SU-DHL-6 (cell line): Measurements from ENCODE around the gene ZFP14.
"Not testable (repeated sequence)": the region's sequence is repeated elsewhere in the genome, so short reads cannot be mapped to it uniquely, and the experiment has no call there.

Experiments
- H2AFZ ChIP-seq: fragments of 200-600 bp; sonication (generic); 2 replicates; pipeline ENCODE4 v1.6.1; 2014; ENCODE audit warnings: low read depth, mild to moderate bottlenecking, moderate library complexity, mixed read lengths, antibody characterized with exemption, low read length; ENCODE audit not compliant: severe bottlenecking
- H3F3A ChIP-seq: fragments of 200-600 bp; shearing (Covaris generic); 2 replicates; pipeline ENCODE4 v1.6.0; 2016; ENCODE audit warnings: antibody characterized with exemption, mild to moderate bottlenecking; ENCODE audit not compliant: insufficient read depth
- H3K27ac ChIP-seq: fragments of 200-600 bp; sonication (generic); 2 replicates; pipeline ENCODE4 v1.5.1; 2016; ENCODE audit warnings: low read depth, mild to moderate bottlenecking, low read length, moderate library complexity, mixed read lengths
- H3K27me3 ChIP-seq: fragments of 200-600 bp; sonication (generic), shearing (Covaris generic); 2 replicates; pipeline ENCODE4 v1.6.0; 2014; ENCODE audit warnings: mild to moderate bottlenecking, low read length
- H3K36me3 ChIP-seq: fragments of 200-600 bp; sonication (generic); 2 replicates; pipeline ENCODE4 v1.6.1; 2014; ENCODE audit warnings: mild to moderate bottlenecking, low read length, mixed read lengths
- H3K4me2 ChIP-seq: fragments of 300-600, 200-600 bp; shearing (Covaris generic), sonication (generic); 2 replicates; pipeline ENCODE4 v1.6.0; 2014; ENCODE audit warnings: low read length, low read depth, mild to moderate bottlenecking; ENCODE audit not compliant: poor library complexity, severe bottlenecking
- H3K4me3 ChIP-seq: fragments of 200-600 bp; sonication (generic); 2 replicates; pipeline ENCODE4 v1.5.1; 2014; ENCODE audit warnings: antibody characterized with exemption, low read length, mild to moderate bottlenecking, mixed read lengths; ENCODE audit not compliant: insufficient read depth, poor library complexity, severe bottlenecking
- H3K79me2 ChIP-seq: fragments of 200-600 bp; sonication (generic); 2 replicates; pipeline ENCODE4 v1.6.1; 2014; ENCODE audit warnings: mild to moderate bottlenecking, low read length, moderate library complexity; ENCODE audit not compliant: insufficient read depth
- H3K9ac ChIP-seq: fragments of 200-600 bp; sonication (generic); 2 replicates; pipeline ENCODE4 v1.7.0; 2014; ENCODE audit warnings: mild to moderate bottlenecking, low read length
- H3K9me2 ChIP-seq: fragments of 200-600 bp; sonication (generic); replicated peaks from 2 replicates; pipeline ENCODE4 v1.6.1; 2014; ENCODE audit warnings: low read length; ENCODE audit not compliant: insufficient read depth
- H3K9me3 ChIP-seq: fragments of 200-600 bp; sonication (generic); 2 replicates; pipeline ENCODE4 v1.6.1; 2014; ENCODE audit warnings: low read length, mixed read lengths; ENCODE audit not compliant: insufficient read depth
- H4K20me1 ChIP-seq: fragments of 200-600 bp; sonication (generic); 2 replicates; pipeline ENCODE4 v1.6.1; 2014; ENCODE audit warnings: low read depth, mild to moderate bottlenecking, antibody characterized with exemption, low read length, moderate library complexity, mixed read lengths
- EZH2phosphoT487 ChIP-seq: fragments of 200-600 bp; sonication (generic), shearing (Covaris generic); conservative IDR thresholded peaks from 2 replicates; pipeline ENCODE4 v1.6.1; 2018; ENCODE audit warnings: mild to moderate bottlenecking, antibody characterized with exemption, low read length, moderate library complexity, mixed read lengths
- TF ChIP-seq, protein P1 (sequence below): fragments of 200-600 bp; sonication (generic); IDR thresholded peaks from one replicate; pipeline ENCODE4 v1.5.1; 2017; ENCODE audit warnings: antibody characterized with exemption, mild to moderate bottlenecking, low read length, moderate library complexity; ENCODE audit not compliant: insufficient read depth, poor library complexity, severe bottlenecking

The ZFP14 gene

DNA sequence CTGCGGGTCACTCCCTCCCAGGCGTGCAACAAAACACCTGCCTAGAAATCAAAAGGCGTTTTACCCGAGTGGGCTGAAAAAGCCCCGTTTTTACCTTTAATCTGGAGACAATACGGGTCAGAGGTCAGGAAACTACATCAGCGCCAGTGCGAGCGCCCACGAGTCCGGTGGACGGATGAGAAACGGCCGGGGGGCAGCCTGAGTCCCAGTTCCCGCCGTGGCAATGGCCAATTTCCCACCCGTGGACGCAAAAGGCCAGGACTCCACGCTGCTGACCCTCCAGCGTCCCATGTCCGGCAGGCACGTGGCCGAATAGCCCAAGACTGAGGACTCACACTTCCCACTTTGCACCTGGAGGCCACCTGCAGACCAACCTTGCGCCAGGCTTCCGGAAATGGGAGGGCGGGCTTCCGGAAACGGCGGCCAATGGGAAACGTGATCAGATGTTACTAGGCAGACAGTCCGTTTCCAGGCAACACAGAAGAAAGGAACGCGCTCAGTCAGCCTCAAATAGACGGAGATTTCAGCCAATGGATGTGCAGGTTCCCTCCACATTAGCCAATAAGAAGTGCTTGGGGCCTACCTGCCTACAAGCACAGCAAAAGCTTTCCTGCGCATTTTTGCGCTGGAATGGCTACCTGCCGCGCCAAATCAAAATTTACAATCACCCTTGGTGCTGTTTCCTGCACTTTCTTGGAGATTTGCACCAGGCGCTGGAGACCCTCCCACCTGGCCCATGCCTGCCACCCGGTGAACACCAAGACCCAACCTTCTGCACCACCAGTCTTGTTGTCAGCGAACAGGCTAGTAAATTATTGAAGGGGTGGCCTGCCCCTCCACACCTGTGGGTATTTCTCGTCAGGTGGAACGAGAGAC lies 47.4 kb downstream of the ZFP14 start:
- peaks cover 5% of the 10 kb centered on the region; the same call in 1 of the 2 replicates for H3K36me3 ChIP-seq
- no peaks in the 10 kb centered on the region for H4K20me1 ChIP-seq
- H3K27ac ChIP-seq = peak overlapping the region; percentile 16; the same call in 1 of the 2 replicates
- H3K9ac ChIP-seq = peak overlapping the region; percentile 70
- H3K9me3 ChIP-seq = no peaks in the 10 kb centered on the region
- H3K4me2 ChIP-seq = peak overlapping the region; percentile 85
- peaks cover 43% of the 10 kb centered on the region for H3K79me2 ChIP-seq
- peak overlapping the region; percentile 63 for H3K4me3 ChIP-seq
- no peaks in the 10 kb centered on the region for H3K27me3 ChIP-seq
- peak overlapping the region; percentile 75 for H2AFZ ChIP-seq
- no peaks in the 10 kb centered on the region for H3F3A ChIP-seq
- no peaks in the 10 kb centered on the region for H3K9me2 ChIP-seq
- TF ChIP-seq, protein P1, sequence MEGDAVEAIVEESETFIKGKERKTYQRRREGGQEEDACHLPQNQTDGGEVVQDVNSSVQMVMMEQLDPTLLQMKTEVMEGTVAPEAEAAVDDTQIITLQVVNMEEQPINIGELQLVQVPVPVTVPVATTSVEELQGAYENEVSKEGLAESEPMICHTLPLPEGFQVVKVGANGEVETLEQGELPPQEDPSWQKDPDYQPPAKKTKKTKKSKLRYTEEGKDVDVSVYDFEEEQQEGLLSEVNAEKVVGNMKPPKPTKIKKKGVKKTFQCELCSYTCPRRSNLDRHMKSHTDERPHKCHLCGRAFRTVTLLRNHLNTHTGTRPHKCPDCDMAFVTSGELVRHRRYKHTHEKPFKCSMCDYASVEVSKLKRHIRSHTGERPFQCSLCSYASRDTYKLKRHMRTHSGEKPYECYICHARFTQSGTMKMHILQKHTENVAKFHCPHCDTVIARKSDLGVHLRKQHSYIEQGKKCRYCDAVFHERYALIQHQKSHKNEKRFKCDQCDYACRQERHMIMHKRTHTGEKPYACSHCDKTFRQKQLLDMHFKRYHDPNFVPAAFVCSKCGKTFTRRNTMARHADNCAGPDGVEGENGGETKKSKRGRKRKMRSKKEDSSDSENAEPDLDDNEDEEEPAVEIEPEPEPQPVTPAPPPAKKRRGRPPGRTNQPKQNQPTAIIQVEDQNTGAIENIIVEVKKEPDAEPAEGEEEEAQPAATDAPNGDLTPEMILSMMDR = no peak
- TF ChIP-seq EZH2phosphoT487 = no peak

DNA sequence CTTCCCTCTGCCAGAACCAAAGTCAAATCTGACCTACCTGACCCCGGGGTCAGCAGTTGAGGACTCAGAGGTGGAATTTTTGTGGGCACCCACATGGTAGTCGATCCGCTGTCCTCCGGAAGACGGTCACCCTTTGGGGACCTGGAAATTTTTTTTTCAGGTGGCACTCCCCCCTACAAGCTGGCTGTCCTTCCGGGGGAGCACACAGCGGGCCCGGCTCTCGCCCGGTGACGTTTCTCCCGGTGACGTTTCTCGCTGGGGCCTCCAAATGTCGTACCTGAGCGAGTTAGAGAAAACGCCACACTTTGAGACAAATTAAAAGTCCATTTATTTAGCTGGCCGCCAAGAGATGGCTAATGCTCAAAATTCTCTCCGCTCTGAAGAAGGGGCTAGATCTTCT lies 48.8 kb downstream of the ZFP14 start:
- no peaks in the 10 kb centered on the region for H3K27me3 ChIP-seq
- H3K4me2 ChIP-seq = peak overlapping the region; percentile 80
- H3K9ac ChIP-seq = peak overlapping the region; percentile 70; the same call in 1 of the 2 replicates
- H3K4me3 ChIP-seq = peak overlapping the region; percentile 63
- H3K27ac ChIP-seq = no peak overlapping the region
- no peak for TF ChIP-seq EZH2phosphoT487
- TF ChIP-seq, protein P1 = no peak
- peaks cover 5% of the 10 kb centered on the region; the same call in 1 of the 2 replicates for H3K36me3 ChIP-seq
- no peaks in the 10 kb centered on the region for H3K9me3 ChIP-seq
- no peaks in the 10 kb centered on the region for H4K20me1 ChIP-seq
- no peak overlapping the region for H2AFZ ChIP-seq
- H3K79me2 ChIP-seq = peaks cover 43% of the 10 kb centered on the region
- no peaks in the 10 kb centered on the region for H3F3A ChIP-seq
- H3K9me2 ChIP-seq = no peaks in the 10 kb centered on the region

DNA sequence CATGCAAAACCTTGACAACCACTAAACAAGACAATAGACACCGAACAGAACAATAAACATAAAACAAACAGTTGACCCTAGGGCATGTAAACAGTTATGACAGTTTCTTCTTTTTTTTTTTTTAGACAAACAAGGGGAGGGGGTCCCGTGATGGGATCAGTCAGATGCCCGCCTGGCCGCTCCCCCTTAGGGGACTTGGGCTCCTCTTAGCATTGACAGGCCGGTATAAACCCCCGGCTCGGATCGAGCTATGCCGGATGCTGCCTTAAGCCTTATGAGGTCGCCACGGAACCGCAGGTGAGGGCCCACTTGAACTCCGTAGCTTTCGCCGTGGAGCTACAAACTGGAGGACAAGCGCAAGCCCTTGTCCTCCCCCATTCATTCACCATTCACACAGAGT lies 49.5 kb downstream of the ZFP14 start:
- H3K9ac ChIP-seq, H4K20me1 ChIP-seq, H3K4me3 ChIP-seq, H3F3A ChIP-seq, H3K4me2 ChIP-seq, H3K27ac ChIP-seq, H2AFZ ChIP-seq, H3K27me3 ChIP-seq, H3K9me3 ChIP-seq, H3K36me3 ChIP-seq, H3K9me2 ChIP-seq: not testable (repeated sequence)
- H3K79me2 ChIP-seq = peaks cover 43% of the 10 kb centered on the region

- not testable (repeated sequence) for H3K36me3 ChIP-seq, H2AFZ ChIP-seq, H3K4me3 ChIP-seq, H3K9me3 ChIP-seq, H3F3A ChIP-seq, H3K27ac ChIP-seq, H3K9me2 ChIP-seq, H3K27me3 ChIP-seq, H3K9ac ChIP-seq, H4K20me1 ChIP-seq, H3K4me2 ChIP-seq
- H3K79me2 ChIP-seq = peaks cover 46% of the 10 kb centered on the region
These were observed 52.4 kb downstream of the ZFP14 start for GRCh38 chr19:36326649-36327048.

GRCh38 chr19:36315164-36315563 lies 63.8 kb downstream of the ZFP14 start:
- H3K27me3 ChIP-seq, H3K9ac ChIP-seq, H3K79me2 ChIP-seq, H3K4me3 ChIP-seq, H3K9me2 ChIP-seq, H2AFZ ChIP-seq, H4K20me1 ChIP-seq, H3K36me3 ChIP-seq, H3K27ac ChIP-seq, H3K9me3 ChIP-seq, H3F3A ChIP-seq, H3K4me2 ChIP-seq: not testable (repeated sequence)

DNA sequence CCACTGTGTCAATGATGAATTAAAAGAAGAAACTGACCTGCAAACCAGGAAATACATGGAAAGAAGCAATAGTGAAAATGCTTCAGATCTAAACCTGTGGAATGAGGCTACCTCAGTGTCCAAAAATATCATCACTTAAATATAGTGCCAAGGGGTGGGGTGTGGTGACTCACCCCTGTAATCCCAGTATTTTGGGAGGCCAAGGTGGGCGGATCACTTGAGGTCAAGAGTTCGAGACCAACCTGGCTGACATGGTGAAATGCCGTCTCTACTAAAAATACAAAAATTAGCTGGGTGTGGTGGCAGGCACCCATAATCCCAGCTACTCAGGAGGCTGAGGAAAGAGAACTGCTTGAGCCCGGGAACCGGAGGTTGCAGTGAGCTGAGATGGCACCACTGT lies 64.9 kb downstream of the ZFP14 start:
- H3K9me3 ChIP-seq, H3K9me2 ChIP-seq, H2AFZ ChIP-seq, H3K4me2 ChIP-seq, H3F3A ChIP-seq, H3K36me3 ChIP-seq, H4K20me1 ChIP-seq, H3K4me3 ChIP-seq, H3K27me3 ChIP-seq, H3K27ac ChIP-seq, H3K9ac ChIP-seq, H3K79me2 ChIP-seq: not testable (repeated sequence)
